Fibroblast of the aortic adventitia (primary cell): Measurements from ENCODE around the gene PDGFRB. TPM values are rescaled to one million over a fixed set of nuclear protein-coding genes. Genes with fewer than 3 reads are reported as not detected.

Experiments
- DNase-seq: peaks from one replicate; pipeline ENCODE4 v3.0.0-alpha.2; 2010; ENCODE audit warnings: low read depth
- H3K4me3 ChIP-seq: 2 replicates; pipeline ENCODE4 v1.5.1; 2011; ENCODE audit warnings: low read depth, mild to moderate bottlenecking, control low read depth, low read length, moderate library complexity
- total RNA-seq: library from RNA; depleted of rRNA; stranded (reverse); fragments of >200 nt; gene quantifications from 2 replicates; pipeline ENCODE4 v1.2.3, GENCODE V29; 2012; ENCODE audit warnings: low replicate concordance
- TF ChIP-seq, protein P1 (sequence below): IDR thresholded peaks from 2 replicates; pipeline ENCODE4 v1.5.1; 2011; ENCODE audit warnings: mild to moderate bottlenecking, low read length, control low read depth, inconsistent platforms; ENCODE audit not compliant: insufficient read depth

PDGFRB gene
- total RNA-seq, 1 donor = 111 TPM

DNA sequence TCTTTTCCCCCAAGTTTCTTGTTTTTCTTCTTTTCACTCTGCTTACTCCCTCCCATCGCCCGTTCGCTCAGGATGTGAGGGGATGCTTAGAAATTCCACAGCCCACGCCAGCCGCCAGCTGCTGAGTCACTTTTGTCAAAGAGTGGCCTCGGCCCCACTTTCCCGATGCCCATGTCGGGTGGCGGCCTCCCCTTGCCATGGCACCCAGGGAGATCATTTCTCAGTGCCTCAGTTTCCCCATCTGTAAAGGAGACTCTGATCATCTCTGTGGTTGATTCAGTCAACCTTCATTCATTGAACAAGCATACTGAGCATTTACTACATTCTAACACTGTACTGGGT is 353 bp upstream of the PDGFRB start:
- DNase-seq = no peak
- TF ChIP-seq, protein P1, sequence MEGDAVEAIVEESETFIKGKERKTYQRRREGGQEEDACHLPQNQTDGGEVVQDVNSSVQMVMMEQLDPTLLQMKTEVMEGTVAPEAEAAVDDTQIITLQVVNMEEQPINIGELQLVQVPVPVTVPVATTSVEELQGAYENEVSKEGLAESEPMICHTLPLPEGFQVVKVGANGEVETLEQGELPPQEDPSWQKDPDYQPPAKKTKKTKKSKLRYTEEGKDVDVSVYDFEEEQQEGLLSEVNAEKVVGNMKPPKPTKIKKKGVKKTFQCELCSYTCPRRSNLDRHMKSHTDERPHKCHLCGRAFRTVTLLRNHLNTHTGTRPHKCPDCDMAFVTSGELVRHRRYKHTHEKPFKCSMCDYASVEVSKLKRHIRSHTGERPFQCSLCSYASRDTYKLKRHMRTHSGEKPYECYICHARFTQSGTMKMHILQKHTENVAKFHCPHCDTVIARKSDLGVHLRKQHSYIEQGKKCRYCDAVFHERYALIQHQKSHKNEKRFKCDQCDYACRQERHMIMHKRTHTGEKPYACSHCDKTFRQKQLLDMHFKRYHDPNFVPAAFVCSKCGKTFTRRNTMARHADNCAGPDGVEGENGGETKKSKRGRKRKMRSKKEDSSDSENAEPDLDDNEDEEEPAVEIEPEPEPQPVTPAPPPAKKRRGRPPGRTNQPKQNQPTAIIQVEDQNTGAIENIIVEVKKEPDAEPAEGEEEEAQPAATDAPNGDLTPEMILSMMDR = no peak
- peak overlapping the region; percentile 99 for H3K4me3 ChIP-seq

DNA sequence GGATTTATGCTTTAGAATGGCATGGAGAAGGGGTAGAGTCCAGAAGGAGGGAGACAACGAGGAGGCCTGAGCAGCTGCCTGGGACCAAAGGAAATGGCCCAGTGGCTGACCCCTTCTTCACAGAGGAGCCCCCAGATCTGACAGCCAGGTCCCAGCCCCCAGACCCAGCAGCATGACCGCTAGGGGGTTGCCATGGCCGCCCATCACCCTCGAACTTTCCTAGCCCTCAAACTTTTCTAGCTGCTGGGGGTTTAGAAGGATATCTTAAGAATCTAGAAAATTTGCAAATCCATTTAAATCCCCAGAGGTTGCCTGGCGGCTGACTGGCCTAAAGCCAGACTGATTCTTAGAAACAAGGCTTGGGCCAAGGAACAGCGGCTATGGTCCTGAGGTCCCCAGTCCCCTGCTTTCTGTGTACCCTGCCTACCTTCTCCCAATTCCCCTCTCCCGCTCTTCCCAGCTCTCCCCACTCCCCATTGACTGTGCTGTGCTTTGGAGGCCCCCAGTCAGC is 972 bp downstream of the PDGFRB start:
- no peak for DNase-seq
- TF ChIP-seq, protein P1 = peak; percentile 26
- H3K4me3 ChIP-seq = peak overlapping the region; percentile 99

GRCh38 chr5:150153957-150154617 is 1.6 kb downstream of the PDGFRB start:
- H3K4me3 ChIP-seq = peak overlapping the region; percentile 99
- peak; percentile 78 for DNase-seq
- TF ChIP-seq, protein P1 = peak; percentile 48

DNA sequence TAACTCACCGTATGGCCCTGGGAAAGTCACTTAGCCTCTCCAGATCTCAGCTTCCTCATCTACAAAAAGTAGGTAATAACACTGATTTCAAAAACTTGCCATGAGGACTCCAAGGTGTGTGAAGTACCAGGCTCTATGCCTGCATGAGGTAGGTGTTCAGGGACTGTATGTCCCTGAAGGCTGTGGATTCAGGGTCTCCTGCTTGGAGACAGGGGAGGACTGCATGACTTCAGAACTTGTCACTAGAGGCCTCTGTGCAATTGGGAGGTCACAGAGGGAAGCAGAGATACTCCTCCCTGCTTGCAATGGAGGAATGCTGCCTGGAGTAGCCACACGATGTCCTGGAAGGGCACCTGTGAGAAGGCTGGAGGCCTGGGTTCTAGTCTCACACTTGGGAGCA is 2.2 kb downstream of the PDGFRB start:
- H3K4me3 ChIP-seq = peak overlapping the region; percentile 99
- no peak for DNase-seq
- TF ChIP-seq, protein P1 = no peak

- DNase-seq = peak; percentile 53
- TF ChIP-seq, protein P1 = no peak
- H3K4me3 ChIP-seq = peak overlapping the region; percentile 99
Observed at GRCh38 chr5:150152636-150153462, 2.8 kb downstream of the PDGFRB start.

DNA sequence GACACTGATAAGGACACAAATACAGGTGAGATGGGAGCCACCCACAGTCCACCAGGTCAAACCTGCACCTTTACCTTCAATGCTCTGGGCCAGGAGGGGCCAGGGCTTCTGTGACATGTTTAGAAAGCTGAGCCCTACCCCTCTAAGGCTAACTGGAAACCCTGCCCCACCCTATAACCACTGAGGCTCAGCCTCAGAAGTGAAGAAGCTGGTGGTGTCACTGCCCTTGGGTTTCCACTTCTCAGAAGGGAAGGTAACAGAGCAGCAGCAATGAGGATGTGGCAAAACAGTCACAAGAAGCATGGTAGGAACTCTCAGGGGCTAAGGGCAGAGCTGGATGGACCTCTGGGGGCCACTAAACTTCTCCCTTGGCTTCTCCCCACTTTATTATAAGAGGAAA is 6.0 kb downstream of the PDGFRB start:
- no peak for DNase-seq
- TF ChIP-seq, protein P1 = no peak
- no peak overlapping the region for H3K4me3 ChIP-seq
